IPS-NIHi7 (cell line): Measurements from ENCODE around the gene MORC2.
A peak's percentile ranks its signal among the peaks of the same experiment; 100 is the strongest.

Experiments
- DNase-seq: peaks from one replicate; pipeline ENCODE4 v3.0.0; 2012; ENCODE audit warnings: mixed read lengths; ENCODE audit errors: extremely low spot score

The MORC2 gene

GRCh38 chr22:30921108-30921507, 47.5 kb downstream of the MORC2 start:
- no peak for DNase-seq

- DNase-seq = peak; percentile 91
These were observed 48.2 kb downstream of the MORC2 start for GRCh38 chr22:30920407-30920806.

GRCh38 chr22:30919973-30920372, 48.6 kb downstream of the MORC2 start:
- DNase-seq = no peak

DNA sequence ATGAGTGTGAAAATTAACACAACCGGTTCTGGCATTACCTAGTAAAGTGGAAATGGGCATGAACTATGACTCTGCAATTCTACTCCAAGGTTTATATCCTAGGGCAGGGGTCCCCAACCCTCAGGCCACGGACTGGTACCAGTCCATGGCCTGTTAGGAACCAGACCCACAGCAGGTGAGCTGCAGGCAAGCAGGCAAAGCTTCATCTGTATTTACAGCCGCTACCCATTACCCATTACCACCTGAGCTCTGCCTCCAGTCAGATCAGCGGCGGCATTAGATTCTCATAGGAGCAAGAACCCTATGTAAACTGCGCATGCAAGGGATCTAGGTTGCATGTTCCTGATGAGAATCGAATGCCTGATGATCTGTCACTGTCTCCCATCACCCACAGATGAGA, 49.8 kb downstream of the MORC2 start:
- DNase-seq = no peak

DNA sequence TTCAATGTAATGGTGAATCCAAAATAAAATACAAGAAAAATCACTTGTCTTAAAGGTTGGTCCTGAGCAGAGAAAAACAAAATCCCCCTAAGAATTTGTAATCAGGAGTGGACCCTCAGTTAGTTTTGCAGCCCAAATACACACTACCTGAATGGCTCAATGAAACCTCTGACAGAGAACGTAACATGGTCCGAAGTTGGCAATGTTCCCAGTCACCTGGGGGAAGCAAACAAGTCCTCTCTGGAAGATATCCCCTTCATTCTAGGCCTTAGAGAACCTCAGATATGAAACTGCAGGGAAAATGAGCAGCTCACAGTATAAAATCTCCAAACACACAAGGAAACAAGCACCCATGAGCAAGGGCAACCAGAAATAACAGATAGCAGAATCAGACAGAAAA, 58.2 kb downstream of the MORC2 start:
- no peak for DNase-seq

GRCh38 chr22:30909306-30909705, 59.3 kb downstream of the MORC2 start:
- DNase-seq = no peak

DNA sequence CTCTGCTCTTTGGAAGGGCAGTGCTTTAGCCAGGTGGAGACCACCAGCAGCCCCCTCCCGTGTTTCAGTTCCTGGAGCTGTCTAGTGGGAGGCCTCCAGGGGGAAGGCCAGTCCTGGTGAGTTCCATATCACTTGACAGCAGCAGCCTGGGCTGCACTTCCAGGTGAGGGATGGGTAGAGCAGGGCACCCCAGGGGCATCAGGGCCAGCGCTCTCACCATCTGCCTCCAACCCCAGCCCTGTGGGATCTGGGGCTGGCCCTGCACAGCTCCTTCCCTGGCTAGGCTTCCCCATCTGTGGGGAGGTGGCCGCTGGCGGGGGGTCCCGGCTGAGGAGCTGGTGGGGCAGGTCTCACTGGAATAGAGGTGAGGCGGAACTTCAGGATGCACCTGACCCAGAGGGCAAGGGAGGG, 60.5 kb downstream of the MORC2 start:
- DNase-seq = no peak

GRCh38 chr22:30906946-30907345, 61.6 kb downstream of the MORC2 start:
- DNase-seq = no peak

GRCh38 chr22:30906411-30906810, 62.2 kb downstream of the MORC2 start:
- DNase-seq = peak; percentile 5

DNA sequence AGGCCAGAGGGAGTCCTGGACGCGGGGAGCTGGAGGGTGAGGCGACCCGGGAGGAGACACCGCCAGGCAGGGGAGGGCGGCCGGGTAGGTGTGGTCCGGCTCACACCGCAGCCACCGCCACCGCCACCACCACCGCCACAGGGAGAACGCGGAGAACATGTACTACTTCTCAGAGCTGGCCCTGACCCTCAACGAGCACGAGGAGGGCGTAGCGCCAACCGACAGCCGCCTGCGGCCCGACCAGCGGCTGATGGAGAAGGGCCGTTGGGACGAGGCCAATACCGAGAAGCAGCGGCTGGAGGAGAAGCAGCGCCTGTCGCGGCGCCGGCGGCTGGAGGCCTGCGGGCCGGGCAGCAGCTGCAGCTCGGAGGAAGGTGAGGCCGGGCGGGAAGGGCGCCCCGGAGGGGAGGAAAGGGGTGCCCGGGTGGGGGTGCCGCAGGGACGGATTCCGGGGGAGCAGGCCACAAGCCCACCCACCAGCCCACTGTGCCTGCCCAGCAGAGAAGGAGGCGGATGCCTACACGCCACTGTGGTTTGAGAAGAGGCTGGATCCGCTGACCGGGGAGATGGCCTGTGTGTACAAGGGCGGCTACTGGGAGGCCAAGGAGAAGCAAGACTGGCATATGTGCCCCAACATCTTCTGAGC, 62.8 kb downstream of the MORC2 start:
- DNase-seq = peak; percentile 8

- DNase-seq = no peak
These were observed 64.6 kb downstream of the MORC2 start for GRCh38 chr22:30903876-30904460.

GRCh38 chr22:30902496-30903357, 65.8 kb downstream of the MORC2 start:
- peak; percentile 5 for DNase-seq

DNA sequence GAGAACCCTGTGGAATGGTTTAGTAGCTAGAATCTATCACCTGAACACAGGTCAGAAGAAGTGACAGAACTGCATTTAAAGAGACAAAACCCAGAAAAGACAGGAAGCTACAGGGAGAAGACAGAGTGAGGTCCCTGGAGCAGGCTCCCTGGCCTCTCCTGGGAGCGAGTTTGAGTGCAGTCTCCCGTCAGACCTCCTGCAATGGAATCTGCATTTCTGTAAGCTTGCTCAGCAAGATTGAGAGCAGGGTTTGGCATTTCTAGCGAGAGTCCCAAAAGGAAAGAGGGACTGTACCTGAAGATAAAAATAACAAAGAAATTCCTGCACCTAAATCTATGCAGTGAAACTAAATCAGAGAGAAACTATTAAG, 74.2 kb downstream of the MORC2 start:
- no peak for DNase-seq

DNA sequence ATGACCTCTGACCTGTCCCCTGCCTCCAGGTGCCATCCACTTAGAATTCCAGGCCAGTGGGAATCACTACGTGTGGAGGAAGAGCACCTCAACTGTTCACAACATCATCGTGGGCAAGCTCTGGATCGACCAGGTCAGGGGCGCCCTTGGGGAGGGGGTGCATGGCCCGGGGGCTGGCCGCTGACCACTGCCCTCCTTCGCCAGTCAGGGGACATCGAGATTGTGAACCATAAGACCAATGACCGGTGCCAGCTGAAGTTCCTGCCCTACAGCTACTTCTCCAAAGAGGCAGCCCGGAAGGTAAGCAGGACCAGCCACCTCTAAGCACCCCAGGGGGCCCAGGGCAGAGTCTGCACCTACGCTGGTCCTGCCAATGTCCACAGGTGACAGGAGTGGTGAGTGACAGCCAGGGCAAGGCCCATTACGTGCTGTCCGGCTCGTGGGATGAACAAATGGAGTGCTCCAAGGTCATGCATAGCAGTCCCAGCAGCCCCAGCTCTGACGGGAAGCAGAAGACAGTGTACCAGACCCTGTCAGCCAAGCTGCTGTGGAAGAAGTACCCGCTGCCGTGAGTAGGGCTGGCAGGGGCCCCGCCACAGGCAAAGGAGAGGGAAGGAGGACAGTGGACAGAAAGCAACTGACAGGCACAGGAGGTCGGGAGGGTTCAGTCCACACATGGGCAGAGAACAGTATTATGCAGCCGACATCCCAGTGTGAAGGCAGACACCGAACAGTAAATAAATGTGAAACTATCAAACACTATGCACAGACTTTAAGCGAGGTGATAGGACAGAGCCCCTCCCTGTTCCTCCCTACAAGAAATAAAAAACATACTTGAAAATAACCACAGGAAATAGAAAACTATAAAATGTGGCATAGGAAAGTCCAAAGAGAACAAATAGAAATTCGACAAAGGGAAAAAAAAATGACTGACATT, 74.9 kb downstream of the MORC2 start:
- DNase-seq = no peak

DNA sequence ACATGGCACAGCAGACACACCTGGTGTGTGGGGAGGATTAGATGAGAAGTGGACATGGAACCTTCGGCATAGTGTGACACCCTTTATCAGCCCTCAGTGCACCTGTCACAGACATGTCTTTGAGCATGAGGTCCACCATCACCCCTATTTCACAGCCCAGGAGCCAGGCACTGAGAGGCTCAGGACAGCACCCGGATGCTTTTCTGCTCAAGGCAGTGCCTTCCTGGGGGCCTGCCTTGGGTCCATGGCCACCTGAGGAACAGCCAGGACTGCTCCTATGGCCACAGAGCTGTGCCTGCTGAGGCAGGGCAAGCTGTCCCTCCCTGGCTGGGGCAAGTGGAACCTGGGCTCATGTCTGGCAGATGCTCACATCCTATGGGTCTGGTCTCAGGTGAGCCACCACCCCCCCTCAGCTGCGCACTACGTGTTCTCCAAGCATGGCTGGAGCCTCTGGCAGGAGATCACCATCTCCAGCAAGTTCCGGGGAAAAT, 75.8 kb downstream of the MORC2 start:
- DNase-seq = no peak

- DNase-seq = no peak
These were observed 76.3 kb downstream of the MORC2 start for GRCh38 chr22:30892286-30892685.

DNA sequence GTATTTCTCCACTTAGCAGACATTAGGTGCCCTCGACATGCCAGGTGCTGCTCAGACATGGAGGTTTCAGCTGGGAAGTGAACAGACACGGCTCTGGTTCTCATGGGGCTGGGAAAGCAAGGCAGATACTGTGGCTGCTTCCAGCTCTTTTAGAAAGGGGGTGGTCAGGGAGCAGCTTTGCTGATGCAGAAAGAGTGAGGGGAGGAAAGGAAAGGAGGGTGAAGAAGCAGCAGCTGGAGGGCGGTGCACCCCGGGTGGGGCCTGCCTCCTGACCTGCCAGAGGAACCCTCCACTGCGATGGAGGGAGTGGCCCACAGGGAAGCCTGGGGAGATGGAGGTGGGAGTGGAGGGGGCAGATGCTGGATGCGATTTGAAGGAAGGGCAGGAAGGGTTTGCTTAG, 76.8 kb downstream of the MORC2 start:
- DNase-seq = no peak

DNA sequence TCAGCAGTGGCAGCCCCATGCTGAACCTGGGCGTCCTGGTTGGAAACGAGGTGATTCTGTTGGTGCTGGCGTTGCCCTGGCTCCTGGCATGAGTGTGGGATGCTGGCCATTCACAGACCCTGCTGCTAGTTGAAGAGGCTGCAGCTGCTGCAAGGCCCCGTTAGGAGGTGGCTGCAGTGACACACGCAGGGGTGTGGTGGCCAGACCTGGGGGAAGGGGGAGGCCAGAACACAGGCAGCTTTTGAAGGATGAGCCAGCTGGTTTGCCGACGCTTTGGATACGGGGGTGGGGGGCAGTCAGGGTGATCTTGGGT, 77.2 kb downstream of the MORC2 start:
- no peak for DNase-seq

GRCh38 chr22:30890686-30891442, 77.7 kb downstream of the MORC2 start:
- DNase-seq = peak; percentile 87

DNA sequence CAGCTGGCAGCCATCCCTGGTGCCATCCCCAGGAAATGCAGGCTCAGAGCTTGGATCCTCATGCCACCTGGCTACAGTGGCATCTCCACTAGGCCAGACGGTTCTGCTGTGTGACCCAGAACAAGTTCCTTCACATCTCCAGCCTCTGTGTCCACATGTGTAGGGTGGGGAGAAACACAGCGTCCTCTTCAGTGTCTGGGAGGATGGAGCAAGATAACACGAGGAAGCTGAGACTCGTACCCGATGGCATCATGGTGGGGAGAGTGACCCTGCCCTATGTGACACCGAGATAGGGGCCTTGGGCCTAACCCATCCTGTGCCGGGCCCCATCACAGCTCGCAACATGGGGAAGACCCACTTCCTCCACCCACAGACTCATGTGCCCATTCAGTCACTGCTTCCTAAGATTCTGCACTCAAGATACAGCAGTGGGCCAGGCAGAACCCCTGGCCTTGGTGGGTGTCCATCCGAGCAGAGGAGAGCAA, 78.5 kb downstream of the MORC2 start:
- DNase-seq = no peak
